Activated T-cell treated with anti-CD3 and anti-CD28 coated beads, Interleukin-2, amount 50 U/mL, for 72 hours (primary cell): ENCODE results near the gene ARHGAP19. TPM values are rescaled to one million over a fixed set of nuclear protein-coding genes. Genes with fewer than 3 reads are reported as not detected.
"Not testable (repeated sequence)": the region's sequence is repeated elsewhere in the genome, so short reads cannot be mapped to it uniquely, and the experiment has no call there.

ENCODE experiments used
- ATAC-seq, 2 donors: fragments of 150-1000 bp; cut with Tn5 transposase; replicated peaks in 1 of 2; 2 replicates each; pipeline ENCODE4 v1.10.0; 2021; ENCODE audit warnings: moderate library complexity in 2 of 2, mild to moderate bottlenecking in 1 of 2
- DNase-seq, 2 donors: peaks; one replicate each; pipeline ENCODE4 v3.0.0; 2021 to 2022; ENCODE audit warnings: mixed read lengths in 1 of 2
- H3K27ac Mint-ChIP-seq: one replicate; pipeline ENCODE4 v1.8.0; 2022; ENCODE audit warnings: mild to moderate bottlenecking, moderate library complexity, mixed read lengths
- H3K27me3 Mint-ChIP-seq: one replicate; pipeline ENCODE4 v1.8.0; 2022; ENCODE audit warnings: low read depth, mixed read lengths
- H3K36me3 Mint-ChIP-seq, 2 donors: one replicate each; pipeline ENCODE4 v1.8.0; 2022; ENCODE audit warnings: mixed read lengths in 2 of 2, mild to moderate bottlenecking in 1 of 2; ENCODE audit not compliant: insufficient read depth in 2 of 2
- H3K4me1 Mint-ChIP-seq: one replicate; pipeline ENCODE4 v1.8.0; 2022; ENCODE audit warnings: low read depth, mixed read lengths
- H3K4me3 Mint-ChIP-seq, 2 donors: one replicate each; pipeline ENCODE4 v1.8.0; 2022; ENCODE audit warnings: mild to moderate bottlenecking in 2 of 2, mixed read lengths in 2 of 2, moderate library complexity in 2 of 2
- H3K9me3 Mint-ChIP-seq, 2 donors: one replicate each; pipeline ENCODE4 v1.8.0; 2022; ENCODE audit warnings: mixed read lengths in 2 of 2
- total RNA-seq, 2 donors: library from RNA; stranded (reverse); gene quantifications; one replicate each; pipeline ENCODE4 v1.2.3, GENCODE V29; 2022

The ARHGAP19 gene
- total RNA-seq, 2 donors from 2014 or later = 62.2 to 75.3 TPM

GRCh38 chr10:97290076-97290475, 2.4 kb downstream of the ARHGAP19 start:
- H3K9me3 Mint-ChIP-seq, H3K36me3 Mint-ChIP-seq, ATAC-seq, H3K4me3 Mint-ChIP-seq, H3K27me3 Mint-ChIP-seq, DNase-seq, H3K27ac Mint-ChIP-seq: not testable (repeated sequence)
- peaks cover 22% of the 10 kb centered on the region for H3K4me1 Mint-ChIP-seq

GRCh38 chr10:97280783-97281182, 11.7 kb downstream of the ARHGAP19 start:
- Mint-ChIP-seq H3K9me3 (no peaks in the 10 kb centered on the region), H3K4me1 (peaks cover 15% of the 10 kb centered on the region), H3K36me3 (no peaks in the 10 kb centered on the region), H3K27me3 (no peaks in the 10 kb centered on the region), H3K4me3 (no peak overlapping the region), H3K27ac (peak overlapping the region; percentile 29)
- ATAC-seq = peak; percentile 47 to 67
- DNase-seq = no peak

GRCh38 chr10:97279121-97279815, 13.2 kb downstream of the ARHGAP19 start:
- Mint-ChIP-seq H3K27ac (no peak overlapping the region), H3K27me3 (no peaks in the 10 kb centered on the region), H3K36me3 (no peaks in the 10 kb centered on the region), H3K9me3 (no peaks in the 10 kb centered on the region), H3K4me1 (peaks cover 15% of the 10 kb centered on the region), H3K4me3 (no peak overlapping the region)
- DNase-seq (no peak), ATAC-seq (no peak)

- Mint-ChIP-seq H3K4me1 (peaks cover 15% of the 10 kb centered on the region), H3K27me3 (no peaks in the 10 kb centered on the region)
Measured at GRCh38 chr10:97278491-97278989, 13.9 kb downstream of the ARHGAP19 start.

GRCh38 chr10:97277551-97277950, 14.9 kb downstream of the ARHGAP19 start:
- Mint-ChIP-seq H3K9me3 (no peaks in the 10 kb centered on the region), H3K27ac (no peak overlapping the region), H3K4me3 (no peak overlapping the region), H3K4me1 (peaks cover 12% of the 10 kb centered on the region), H3K27me3 (no peaks in the 10 kb centered on the region), H3K36me3 (no peaks in the 10 kb centered on the region)
- DNase-seq = no peak
- no peak for ATAC-seq

More at GRCh38 chr10:97278491-97278989, 13.9 kb downstream of the ARHGAP19 start:
- DNase-seq (no peak), ATAC-seq (peak in 1 of 2 donors; percentile 53)
- no peak overlapping the region for H3K4me3 Mint-ChIP-seq
- no peaks in the 10 kb centered on the region for H3K9me3 Mint-ChIP-seq
- H3K27ac Mint-ChIP-seq = no peak overlapping the region
- H3K36me3 Mint-ChIP-seq = no peaks in the 10 kb centered on the region

- no peaks in the 10 kb centered on the region for H3K36me3 Mint-ChIP-seq
- no peaks in the 10 kb centered on the region for H3K27me3 Mint-ChIP-seq
- H3K4me3 Mint-ChIP-seq = no peak overlapping the region
- H3K4me1 Mint-ChIP-seq = peaks cover 8% of the 10 kb centered on the region
- no peak for ATAC-seq
- no peak for DNase-seq
- no peak overlapping the region for H3K27ac Mint-ChIP-seq
- no peaks in the 10 kb centered on the region for H3K9me3 Mint-ChIP-seq
Measured at GRCh38 chr10:97274828-97275227, 17.6 kb downstream of the ARHGAP19 start.

GRCh38 chr10:97273700-97274099, 18.7 kb downstream of the ARHGAP19 start:
- Mint-ChIP-seq H3K4me1 (peaks cover 8% of the 10 kb centered on the region), H3K36me3 (no peaks in the 10 kb centered on the region), H3K27me3 (no peaks in the 10 kb centered on the region), H3K4me3 (no peak overlapping the region), H3K9me3 (no peaks in the 10 kb centered on the region), H3K27ac (no peak overlapping the region)
- ATAC-seq (no peak), DNase-seq (no peak)

- H3K9me3 Mint-ChIP-seq = no peaks in the 10 kb centered on the region
- ATAC-seq = no peak
- H3K27ac Mint-ChIP-seq = no peak overlapping the region
- no peaks in the 10 kb centered on the region for H3K36me3 Mint-ChIP-seq
- no peak for DNase-seq
- no peaks in the 10 kb centered on the region for H3K27me3 Mint-ChIP-seq
- H3K4me3 Mint-ChIP-seq = no peak overlapping the region
- H3K4me1 Mint-ChIP-seq = peaks cover 8% of the 10 kb centered on the region
Measured at GRCh38 chr10:97270523-97271154, 21.8 kb downstream of the ARHGAP19 start.

- H3K27ac Mint-ChIP-seq = no peak overlapping the region
- H3K27me3 Mint-ChIP-seq = no peaks in the 10 kb centered on the region
- no peak overlapping the region for H3K4me3 Mint-ChIP-seq
- H3K9me3 Mint-ChIP-seq = no peaks in the 10 kb centered on the region
- peaks cover 2% of the 10 kb centered on the region in 2 donors for H3K36me3 Mint-ChIP-seq
- DNase-seq (no peak), ATAC-seq (no peak)
- peaks cover 8% of the 10 kb centered on the region for H3K4me1 Mint-ChIP-seq
Measured at GRCh38 chr10:97267671-97268070, 24.8 kb downstream of the ARHGAP19 start.

GRCh38 chr10:97265095-97265494, 27.3 kb downstream of the ARHGAP19 start:
- H3K27ac Mint-ChIP-seq, H3K4me3 Mint-ChIP-seq, H3K9me3 Mint-ChIP-seq, H3K4me1 Mint-ChIP-seq, H3K36me3 Mint-ChIP-seq, H3K27me3 Mint-ChIP-seq, ATAC-seq, DNase-seq: not testable (repeated sequence)

- no peaks in the 10 kb centered on the region for H3K4me1 Mint-ChIP-seq
- H3K36me3 Mint-ChIP-seq = peaks cover 5 to 8% of the 10 kb centered on the region in 2 donors
- ATAC-seq = no peak
- no peak overlapping the region for H3K27ac Mint-ChIP-seq
- DNase-seq = no peak
- H3K4me3 Mint-ChIP-seq = no peak overlapping the region
- H3K9me3 Mint-ChIP-seq = no peaks in the 10 kb centered on the region
- H3K27me3 Mint-ChIP-seq = no peaks in the 10 kb centered on the region
Measured at GRCh38 chr10:97263971-97264370, 28.5 kb downstream of the ARHGAP19 start.

GRCh38 chr10:97261656-97262055, 30.8 kb downstream of the ARHGAP19 start:
- H3K27me3 Mint-ChIP-seq = no peaks in the 10 kb centered on the region
- H3K36me3 Mint-ChIP-seq = peaks cover 5 to 9% of the 10 kb centered on the region in 2 donors
- ATAC-seq = no peak
- H3K9me3 Mint-ChIP-seq = no peaks in the 10 kb centered on the region
- H3K4me3 Mint-ChIP-seq = no peak overlapping the region
- H3K4me1 Mint-ChIP-seq = no peaks in the 10 kb centered on the region
- DNase-seq = no peak
- no peak overlapping the region for H3K27ac Mint-ChIP-seq

- no peak for ATAC-seq
- no peaks in the 10 kb centered on the region for H3K27me3 Mint-ChIP-seq
Measured at GRCh38 chr10:97261183-97261582, 31.3 kb downstream of the ARHGAP19 start.

More at GRCh38 chr10:97261183-97261582, 31.3 kb downstream of the ARHGAP19 start:
- DNase-seq = no peak
- Mint-ChIP-seq H3K9me3 (no peaks in the 10 kb centered on the region), H3K4me1 (no peaks in the 10 kb centered on the region), H3K4me3 (no peak overlapping the region), H3K27ac (no peak overlapping the region), H3K36me3 (peaks cover 5 to 9% of the 10 kb centered on the region in 2 donors)
